NCI-H1417 treated with DMSO at 0.1 percent for 48 hours (cell line): ENCODE results near the gene NUCKS1.

ENCODE experiments used
- DNase-seq: peaks from one replicate; lab custom pipeline; 2025; lab: John Stamatoyannopoulos, UW

NUCKS1 gene

GRCh38 chr1:205669341-205670149 is 80.4 kb downstream of the NUCKS1 start:
- no peak for DNase-seq

- no peak for DNase-seq
Measured at GRCh38 chr1:205668951-205669340, 81.0 kb downstream of the NUCKS1 start.

DNA sequence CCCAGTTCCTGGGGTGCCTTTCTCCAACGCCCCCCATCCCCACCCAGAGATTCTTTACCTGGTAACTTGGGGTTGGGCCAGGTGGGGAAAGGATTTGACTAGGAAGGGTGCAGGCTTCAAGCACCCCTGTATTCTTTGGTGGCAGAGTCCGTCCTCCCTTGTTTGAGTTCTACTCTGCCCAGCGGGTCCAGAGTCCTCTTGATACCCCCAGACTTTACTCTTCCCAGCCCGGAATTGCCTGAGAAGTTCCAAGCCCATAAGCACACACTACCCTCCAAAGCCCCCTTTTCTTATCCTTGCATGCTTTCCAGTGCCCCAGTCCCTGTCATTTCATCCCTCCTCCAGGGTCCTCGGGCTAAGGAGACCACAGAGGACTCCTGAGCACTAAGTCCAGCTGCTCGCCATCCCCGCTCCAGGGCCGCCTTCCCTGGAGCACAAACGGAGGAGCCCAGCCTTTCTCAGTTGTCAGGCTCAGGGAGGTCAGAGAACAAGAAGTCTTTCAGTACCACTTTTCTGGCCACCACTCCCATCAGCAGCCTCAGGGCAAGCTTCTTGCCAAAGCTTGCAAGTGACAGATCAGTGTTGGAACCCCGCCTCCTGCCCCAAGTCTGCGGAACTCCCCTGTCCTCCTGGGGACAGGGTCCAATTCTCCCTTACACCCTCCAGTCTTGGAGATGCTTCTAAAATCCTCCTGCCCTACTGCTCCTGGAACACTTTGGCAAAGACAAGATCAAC is 81.9 kb downstream of the NUCKS1 start:
- no peak for DNase-seq

- no peak for DNase-seq
Measured at GRCh38 chr1:205666372-205667166, 83.4 kb downstream of the NUCKS1 start.

DNA sequence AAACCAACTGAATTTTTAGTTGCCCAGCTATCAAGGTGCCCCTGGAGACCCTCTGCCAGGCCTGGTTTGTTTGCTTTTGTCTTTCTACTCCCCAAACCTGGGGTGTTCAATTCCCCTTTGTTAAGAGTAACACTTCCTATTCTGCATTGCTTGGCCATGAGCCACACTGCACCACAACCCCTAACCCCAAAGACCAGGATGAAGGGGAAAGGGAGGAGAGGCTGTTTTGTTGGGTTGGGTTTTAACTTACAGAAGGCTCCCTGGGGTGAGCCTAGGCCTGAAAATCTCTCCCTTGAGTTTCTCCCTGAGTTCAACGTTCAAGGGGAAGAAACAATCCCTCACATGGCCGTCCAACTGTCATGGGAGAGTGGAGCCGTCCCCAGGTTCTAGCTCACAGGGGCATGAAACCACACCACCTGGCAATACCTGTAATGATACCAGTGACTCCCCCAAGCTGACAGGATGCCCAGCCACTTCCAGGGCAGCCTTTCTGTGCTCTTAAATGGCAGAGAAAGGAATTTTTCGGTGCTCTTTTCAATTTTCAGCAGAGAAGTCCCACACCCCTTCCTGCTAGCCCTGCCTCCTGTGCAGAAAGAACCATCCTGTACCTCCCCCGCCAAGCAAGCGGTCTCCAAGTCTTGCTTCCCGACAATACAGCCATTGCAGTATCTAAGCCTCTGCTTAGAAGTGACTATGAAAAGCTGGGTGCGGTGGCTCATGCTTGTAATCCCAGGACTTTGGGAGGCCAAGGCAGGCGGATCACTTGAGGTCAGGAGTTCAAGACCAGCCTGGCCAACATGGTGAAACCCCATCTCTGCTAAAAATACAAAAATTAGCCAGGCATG is 84.6 kb downstream of the NUCKS1 start:
- DNase-seq = no peak

DNA sequence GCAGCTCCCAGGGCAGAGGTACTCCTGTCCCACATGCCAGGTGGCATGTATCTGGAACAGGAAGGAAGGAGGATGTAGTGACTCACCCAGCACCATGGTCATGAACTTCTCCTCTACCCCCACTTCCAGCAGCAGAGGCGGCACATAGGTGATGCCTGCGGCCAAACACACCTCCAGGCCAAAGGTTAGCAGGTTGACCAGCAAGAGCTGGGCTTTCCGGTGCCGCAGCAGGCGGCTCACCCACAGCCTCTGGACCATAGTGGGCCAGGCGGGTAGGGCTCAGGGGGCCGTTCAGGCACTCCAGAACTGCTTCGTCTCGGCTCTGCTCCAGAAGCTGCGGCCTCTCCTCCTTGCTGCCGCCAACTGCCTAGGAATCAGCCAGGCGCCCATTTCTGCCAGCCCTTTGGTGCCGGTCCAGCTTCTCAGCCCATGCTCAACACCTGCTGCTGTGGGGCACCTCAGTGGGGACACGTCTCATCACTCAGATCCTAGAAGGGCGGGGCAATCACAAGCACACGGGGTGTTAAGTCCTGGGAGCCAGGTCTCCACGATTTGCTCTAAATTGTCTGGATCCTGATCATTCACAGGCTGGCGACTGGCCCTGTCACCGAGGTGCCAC is 85.5 kb downstream of the NUCKS1 start:
- DNase-seq = no peak

DNA sequence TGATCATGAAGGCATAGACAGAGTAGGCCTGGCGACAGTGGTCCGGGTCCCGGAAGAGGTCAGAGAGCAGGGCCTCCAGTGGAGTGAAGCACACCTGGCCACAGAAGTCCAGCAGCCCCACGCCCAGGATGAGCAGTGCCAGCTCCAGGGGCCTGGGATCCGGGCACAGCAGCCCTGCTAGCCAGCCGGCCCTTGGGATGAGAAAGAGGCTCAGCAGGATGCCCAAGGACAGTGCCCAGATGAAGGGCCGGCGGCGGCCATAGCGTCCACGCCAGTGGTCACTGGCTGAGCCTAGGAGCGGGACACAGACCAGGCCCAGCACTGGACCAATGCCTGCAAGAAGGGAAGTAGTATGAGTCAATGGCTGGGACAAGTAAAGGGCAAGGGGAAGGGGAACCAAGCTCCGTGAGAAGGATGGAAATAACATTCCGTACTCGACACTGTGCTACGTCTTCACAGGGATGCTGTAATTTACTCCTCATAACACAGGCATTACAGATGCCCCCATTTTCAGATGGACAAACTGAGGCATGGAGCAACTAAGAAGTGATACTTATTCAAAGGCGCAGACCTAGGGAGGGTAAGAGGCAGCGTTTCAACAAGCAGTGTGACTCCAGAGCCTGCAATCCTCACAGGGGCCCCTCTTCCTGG is 86.6 kb downstream of the NUCKS1 start:
- DNase-seq = no peak
